Measurements from ENCODE around the gene ODAD2.
A peak's percentile ranks its signal among the peaks of the same experiment; 100 is the strongest.
"Not testable (repeated sequence)": the region's sequence is repeated elsewhere in the genome, so short reads cannot be mapped to it uniquely, and the experiment has no call there.

Gene ODAD2

DNA sequence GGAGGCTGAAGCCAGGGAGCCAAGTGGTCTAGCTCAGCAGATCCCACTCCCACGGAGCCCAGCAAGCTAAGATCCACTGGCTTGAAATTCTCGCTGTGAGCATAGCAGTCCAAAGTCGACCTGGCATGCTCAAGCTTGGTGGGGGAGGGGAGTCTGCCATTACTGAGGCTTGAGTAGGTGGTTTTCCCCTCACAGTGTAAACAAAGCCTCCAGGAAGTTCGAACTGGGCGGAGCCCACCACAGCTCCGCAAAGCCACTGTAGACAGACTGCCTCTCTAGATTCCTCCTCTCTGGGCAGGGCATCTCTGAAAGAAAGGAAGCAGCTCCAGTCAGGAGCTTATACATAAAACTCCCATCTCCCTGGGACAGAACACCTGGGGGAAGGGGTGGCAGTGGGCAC lies 99.4 kb downstream of the ODAD2 start:
- H3K9me3 ChIP-seq (ENCODE audit: control insufficient read depth, insufficient read depth, low read length), result not testable (repeated sequence)

DNA sequence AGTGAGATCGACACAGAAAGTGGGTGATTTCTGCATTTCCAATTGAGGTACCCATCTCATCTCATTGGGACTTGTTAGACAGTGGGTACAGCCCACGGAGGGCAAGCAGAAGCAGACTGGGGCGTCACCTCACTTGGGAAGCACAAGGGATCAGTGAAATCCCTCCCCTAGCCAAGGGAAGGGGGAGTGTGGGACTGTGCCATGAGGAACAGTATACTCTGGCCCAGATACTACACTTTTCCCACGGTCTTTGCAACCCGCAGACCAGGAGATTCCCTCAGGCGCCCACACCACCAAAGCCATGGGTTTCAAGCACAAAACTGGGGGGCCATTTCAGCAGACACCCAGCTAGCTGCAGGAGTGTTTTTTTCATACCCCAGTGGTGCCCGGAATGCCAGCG lies 99.8 kb downstream of the ODAD2 start:
- H3K4me3 ChIP-seq (ENCODE audit: low read depth, low read length), result no peak overlapping the region
- H3K4me1 ChIP-seq (ENCODE audit: control insufficient read depth, insufficient read depth, low read length), result no peaks in the 10 kb centered on the region
- H3K9me3 ChIP-seq (ENCODE audit: control insufficient read depth, insufficient read depth, low read length), result no peaks in the 10 kb centered on the region
- no peak overlapping the region for H3K9ac ChIP-seq (ENCODE audit: low read depth, low read length)
- no peaks in the 10 kb centered on the region for H3K36me3 ChIP-seq (ENCODE audit: control insufficient read depth, insufficient read depth, low read length)
- no peak overlapping the region for H3K27ac ChIP-seq (ENCODE audit: low read depth, low read length)
- H3K27me3 ChIP-seq (ENCODE audit: control insufficient read depth, insufficient read depth, low read length), result no peaks in the 10 kb centered on the region

More for the DNA sequence above, 99.4 kb downstream of the ODAD2 start:
- not testable (repeated sequence) for H3K4me1 ChIP-seq (ENCODE audit: control insufficient read depth, insufficient read depth, low read length); H3K27me3 ChIP-seq (ENCODE audit: control insufficient read depth, insufficient read depth, low read length); H3K9ac ChIP-seq (ENCODE audit: low read depth, low read length); H3K36me3 ChIP-seq (ENCODE audit: control insufficient read depth, insufficient read depth, low read length); H3K4me3 ChIP-seq (ENCODE audit: low read depth, low read length)
- H3K27ac ChIP-seq (ENCODE audit: low read depth, low read length), result peak overlapping the region; percentile 27

GRCh38 chr10:27893358-27893954 lies 105.4 kb downstream of the ODAD2 start:
- H3K9me3 ChIP-seq (ENCODE audit: control insufficient read depth, insufficient read depth, low read length), result no peaks in the 10 kb centered on the region
- no peaks in the 10 kb centered on the region for H3K4me1 ChIP-seq (ENCODE audit: control insufficient read depth, insufficient read depth, low read length)
- H3K4me3 ChIP-seq (ENCODE audit: low read depth, low read length), result no peak overlapping the region
- no peaks in the 10 kb centered on the region for H3K36me3 ChIP-seq (ENCODE audit: control insufficient read depth, insufficient read depth, low read length)
- H3K9ac ChIP-seq (ENCODE audit: low read depth, low read length), result no peak overlapping the region
- no peaks in the 10 kb centered on the region for H3K27me3 ChIP-seq (ENCODE audit: control insufficient read depth, insufficient read depth, low read length)
- H3K27ac ChIP-seq (ENCODE audit: low read depth, low read length), result no peak overlapping the region

DNA sequence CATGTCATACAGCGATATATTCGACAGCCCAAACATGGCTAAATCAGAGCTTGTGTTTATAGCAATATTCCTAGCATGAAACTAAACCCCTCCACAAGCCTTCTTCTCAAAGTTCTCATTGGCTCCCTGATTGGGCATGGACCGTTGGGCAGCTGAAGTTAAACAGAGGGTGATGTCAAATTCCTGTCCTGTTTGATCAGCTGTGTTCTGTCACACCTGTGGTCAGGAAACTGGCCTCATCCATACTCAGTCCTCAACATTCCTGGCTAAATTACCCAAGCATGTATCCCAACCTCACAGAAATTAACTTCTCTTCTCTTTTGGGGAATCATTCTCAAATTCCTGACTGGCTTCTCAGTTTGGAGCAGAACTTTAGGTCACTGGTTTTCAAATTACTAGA lies 107.9 kb downstream of the ODAD2 start:
- no peaks in the 10 kb centered on the region for H3K36me3 ChIP-seq (ENCODE audit: control insufficient read depth, insufficient read depth, low read length)
- H3K27me3 ChIP-seq (ENCODE audit: control insufficient read depth, insufficient read depth, low read length), result no peaks in the 10 kb centered on the region
- H3K4me1 ChIP-seq (ENCODE audit: control insufficient read depth, insufficient read depth, low read length), result no peaks in the 10 kb centered on the region
- no peaks in the 10 kb centered on the region for H3K9me3 ChIP-seq (ENCODE audit: control insufficient read depth, insufficient read depth, low read length)
- H3K9ac ChIP-seq (ENCODE audit: low read depth, low read length), result no peak overlapping the region
- no peak overlapping the region for H3K4me3 ChIP-seq (ENCODE audit: low read depth, low read length)
- H3K27ac ChIP-seq (ENCODE audit: low read depth, low read length), result no peak overlapping the region

DNA sequence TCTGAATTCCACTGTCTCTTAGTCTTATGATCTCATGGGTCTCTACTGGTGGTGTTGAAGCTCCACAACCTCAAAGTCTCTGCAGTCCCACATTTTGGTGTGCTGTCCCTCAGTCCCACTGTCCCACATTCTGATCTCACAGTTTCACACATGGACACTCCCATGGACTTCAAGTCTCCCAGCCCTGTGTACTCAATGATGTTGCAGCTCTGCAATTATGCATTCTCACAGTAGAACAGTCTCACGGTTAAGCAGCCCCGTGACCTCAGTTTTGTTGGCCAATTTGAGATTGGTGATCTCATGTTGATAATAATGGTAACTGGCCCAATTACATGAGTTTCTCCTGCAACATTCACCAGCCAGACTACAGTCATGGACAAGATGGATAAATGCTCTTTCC lies 109.4 kb downstream of the ODAD2 start:
- Histone ChIP-seq H3K36me3 (ENCODE audit: control insufficient read depth, insufficient read depth, low read length) (no peaks in the 10 kb centered on the region), H3K27me3 (ENCODE audit: control insufficient read depth, insufficient read depth, low read length) (no peaks in the 10 kb centered on the region), H3K4me1 (ENCODE audit: control insufficient read depth, insufficient read depth, low read length) (no peaks in the 10 kb centered on the region), H3K9ac (ENCODE audit: low read depth, low read length) (no peak overlapping the region), H3K4me3 (ENCODE audit: low read depth, low read length) (no peak overlapping the region), H3K27ac (ENCODE audit: low read depth, low read length) (no peak overlapping the region), H3K9me3 (ENCODE audit: control insufficient read depth, insufficient read depth, low read length) (no peaks in the 10 kb centered on the region)

GRCh38 chr10:27884185-27884641 lies 114.7 kb downstream of the ODAD2 start:
- Histone ChIP-seq H3K9ac (ENCODE audit: low read depth, low read length) (no peak overlapping the region), H3K36me3 (ENCODE audit: control insufficient read depth, insufficient read depth, low read length) (no peaks in the 10 kb centered on the region), H3K4me3 (ENCODE audit: low read depth, low read length) (no peak overlapping the region)

GRCh38 chr10:27878281-27878680 lies 120.6 kb downstream of the ODAD2 start:
- Histone ChIP-seq H3K36me3 (ENCODE audit: control insufficient read depth, insufficient read depth, low read length) (no peaks in the 10 kb centered on the region), H3K9me3 (ENCODE audit: control insufficient read depth, insufficient read depth, low read length) (no peaks in the 10 kb centered on the region; the same call in 1 of the 2 replicates), H3K27me3 (ENCODE audit: control insufficient read depth, insufficient read depth, low read length) (no peaks in the 10 kb centered on the region), H3K4me1 (ENCODE audit: control insufficient read depth, insufficient read depth, low read length) (peaks cover 10% of the 10 kb centered on the region), H3K4me3 (ENCODE audit: low read depth, low read length) (no peak overlapping the region), H3K9ac (ENCODE audit: low read depth, low read length) (no peak overlapping the region), H3K27ac (ENCODE audit: low read depth, low read length) (no peak overlapping the region)

More at GRCh38 chr10:27884185-27884641, 114.7 kb downstream of the ODAD2 start:
- Histone ChIP-seq H3K27ac (ENCODE audit: low read depth, low read length) (no peak overlapping the region), H3K27me3 (ENCODE audit: control insufficient read depth, insufficient read depth, low read length) (no peaks in the 10 kb centered on the region), H3K4me1 (ENCODE audit: control insufficient read depth, insufficient read depth, low read length) (peaks cover 10% of the 10 kb centered on the region), H3K9me3 (ENCODE audit: control insufficient read depth, insufficient read depth, low read length) (no peaks in the 10 kb centered on the region)

DNA sequence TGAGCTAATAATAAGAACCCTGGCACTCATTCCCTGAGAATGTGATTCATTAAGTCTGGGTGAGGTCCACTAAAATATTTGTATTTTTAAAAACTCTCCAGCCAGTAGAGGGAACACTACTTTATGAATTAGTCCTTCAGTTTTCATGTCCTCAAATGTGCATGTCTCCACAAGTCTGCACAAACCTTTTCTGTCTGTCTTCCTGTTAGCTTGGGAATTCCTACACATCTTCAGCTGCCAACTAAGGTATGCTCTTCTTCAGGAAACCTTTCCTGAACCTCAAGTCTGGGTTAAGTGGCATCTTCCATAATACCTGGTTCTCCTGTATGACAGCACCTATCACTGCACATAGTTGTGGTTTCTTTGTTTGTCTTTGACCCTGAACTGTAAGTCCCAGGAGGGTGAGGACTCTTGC lies 133.7 kb downstream of the ODAD2 start:
- Histone ChIP-seq H3K27ac (ENCODE audit: low read depth, low read length) (no peak overlapping the region), H3K9ac (ENCODE audit: low read depth, low read length) (no peak overlapping the region), H3K27me3 (ENCODE audit: control insufficient read depth, insufficient read depth, low read length) (no peaks in the 10 kb centered on the region), H3K36me3 (ENCODE audit: control insufficient read depth, insufficient read depth, low read length) (no peaks in the 10 kb centered on the region), H3K4me3 (ENCODE audit: low read depth, low read length) (no peak overlapping the region), H3K9me3 (ENCODE audit: control insufficient read depth, insufficient read depth, low read length) (no peaks in the 10 kb centered on the region), H3K4me1 (ENCODE audit: control insufficient read depth, insufficient read depth, low read length) (no peaks in the 10 kb centered on the region)

DNA sequence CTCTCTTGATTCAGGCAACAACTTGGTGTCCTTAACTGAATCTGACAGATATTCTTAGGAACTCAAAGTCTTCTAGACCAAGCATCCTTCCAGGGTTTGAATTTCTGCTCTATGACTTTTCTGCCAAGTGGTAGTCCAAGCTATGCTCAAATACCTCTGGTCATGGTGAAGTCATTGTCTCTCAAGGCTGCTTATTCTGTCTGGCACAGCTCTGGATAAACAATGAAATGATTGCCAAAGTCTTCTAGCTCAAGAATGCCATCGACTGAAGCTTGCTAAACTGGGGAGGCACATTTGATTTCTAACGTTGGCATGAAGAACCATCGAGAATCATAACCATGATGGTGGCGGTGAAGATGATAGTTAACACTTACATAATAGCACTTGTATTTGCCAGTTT lies 137.1 kb downstream of the ODAD2 start:
- Histone ChIP-seq H3K4me3 (ENCODE audit: low read depth, low read length) (no peak overlapping the region), H3K9me3 (ENCODE audit: control insufficient read depth, insufficient read depth, low read length) (no peaks in the 10 kb centered on the region)

GRCh38 chr10:27857616-27858015 lies 141.3 kb downstream of the ODAD2 start:
- no peaks in the 10 kb centered on the region for H3K9me3 ChIP-seq (ENCODE audit: control insufficient read depth, insufficient read depth, low read length)
- no peaks in the 10 kb centered on the region for H3K36me3 ChIP-seq (ENCODE audit: control insufficient read depth, insufficient read depth, low read length)
- peaks cover 12% of the 10 kb centered on the region for H3K4me1 ChIP-seq (ENCODE audit: control insufficient read depth, insufficient read depth, low read length)
- no peak overlapping the region for H3K9ac ChIP-seq (ENCODE audit: low read depth, low read length)
- peak overlapping the region; percentile 7 for H3K27ac ChIP-seq (ENCODE audit: low read depth, low read length)
- H3K27me3 ChIP-seq (ENCODE audit: control insufficient read depth, insufficient read depth, low read length), result no peaks in the 10 kb centered on the region
- H3K4me3 ChIP-seq (ENCODE audit: low read depth, low read length), result no peak overlapping the region

More for the DNA sequence above, 137.1 kb downstream of the ODAD2 start:
- H3K27ac ChIP-seq (ENCODE audit: low read depth, low read length), result no peak overlapping the region
- H3K36me3 ChIP-seq (ENCODE audit: control insufficient read depth, insufficient read depth, low read length), result no peaks in the 10 kb centered on the region
- no peaks in the 10 kb centered on the region for H3K27me3 ChIP-seq (ENCODE audit: control insufficient read depth, insufficient read depth, low read length)
- H3K9ac ChIP-seq (ENCODE audit: low read depth, low read length), result no peak overlapping the region
- H3K4me1 ChIP-seq (ENCODE audit: control insufficient read depth, insufficient read depth, low read length), result peaks cover 12% of the 10 kb centered on the region

- Histone ChIP-seq H3K36me3 (ENCODE audit: control insufficient read depth, insufficient read depth, low read length) (no peaks in the 10 kb centered on the region), H3K4me1 (ENCODE audit: control insufficient read depth, insufficient read depth, low read length) (no peaks in the 10 kb centered on the region), H3K27ac (ENCODE audit: low read depth, low read length) (no peak overlapping the region), H3K27me3 (ENCODE audit: control insufficient read depth, insufficient read depth, low read length) (no peaks in the 10 kb centered on the region), H3K9ac (ENCODE audit: low read depth, low read length) (no peak overlapping the region), H3K9me3 (ENCODE audit: control insufficient read depth, insufficient read depth, low read length) (no peaks in the 10 kb centered on the region), H3K4me3 (ENCODE audit: low read depth, low read length) (no peak overlapping the region)
These were observed 154.7 kb downstream of the ODAD2 start for GRCh38 chr10:27844223-27844622.
